Heart left ventricle (tissue), 13 donors: Measurements from ENCODE around the gene BRAP.
"Not testable (repeated sequence)": the region's sequence is repeated elsewhere in the genome, so short reads cannot be mapped to it uniquely, and the experiment has no call there.

Experiments
- CTCF ChIP-seq, 12 donors: fragments of 200-600 bp; sonication (generic) in 4 of 12; IDR thresholded peaks; one replicate each; pipeline versions ENCODE4 v1.5.0 to v1.8.0; 2018 to 2022; ENCODE audit warnings: antibody characterized with exemption in 12 of 12, mild to moderate bottlenecking in 5 of 12
- POLR2A ChIP-seq, 2 donors: fragments of 450-650 bp; IDR thresholded peaks; one replicate each; pipeline ENCODE4 v1.6.1; 2017; ENCODE audit warnings: antibody characterized with exemption in 2 of 2, mild to moderate bottlenecking in 2 of 2, moderate library complexity in 2 of 2
- donor health status: ischemic (EF 13 %, LVEDD 7.1; RV severe dilation, severe dysfunction).
- donor health status: DM: no; HTN: yes; CAD: no.
- donor health status: DM: no; HTN: no; CAD: no.
- donor health status: ischemic (EF 25% LVEDD 6.9; RV normal size, moderate dysfunction).
- donor health status: ischemic (EF 25% LVEDD 5.7; RV mildly dilated, moderate dysfunction).
- donor health status: ischemic (EF 35%, LVEDD 5.7; RV mildly dilated, moderate dysfunction).
- donor health status: nonischemic (EF 11% LVEDD 7.7; RV severe dilation, severe dysfunction).
- donor health status: DM: yes; HTN: yes; CAD: no.
- donor health status: PGD.
- donor health status: ischemic (EF 29% LVEDD 5.4; RV normal size, mild dysfunction).
- donor health status: nonischemic (EF 23%, LVEDD 6.1; RV moderate dilation, normal function).

GRCh38 chr12:111600986-111601385, 84.8 kb downstream of the BRAP start:
- TF ChIP-seq CTCF, POLR2A (IDR thresholded peaks at IDR 0.05): not testable (repeated sequence)
